ENCODE data around the gene ZBTB7C. TPM values are rescaled to one million over a fixed set of nuclear protein-coding genes. Genes with fewer than 3 reads are reported as not detected.

The ZBTB7C gene
- total and polyA plus RNA-seq, 2 donors (not counting 1 experiment from before 2014, with no cell fraction given), result not detected

DNA sequence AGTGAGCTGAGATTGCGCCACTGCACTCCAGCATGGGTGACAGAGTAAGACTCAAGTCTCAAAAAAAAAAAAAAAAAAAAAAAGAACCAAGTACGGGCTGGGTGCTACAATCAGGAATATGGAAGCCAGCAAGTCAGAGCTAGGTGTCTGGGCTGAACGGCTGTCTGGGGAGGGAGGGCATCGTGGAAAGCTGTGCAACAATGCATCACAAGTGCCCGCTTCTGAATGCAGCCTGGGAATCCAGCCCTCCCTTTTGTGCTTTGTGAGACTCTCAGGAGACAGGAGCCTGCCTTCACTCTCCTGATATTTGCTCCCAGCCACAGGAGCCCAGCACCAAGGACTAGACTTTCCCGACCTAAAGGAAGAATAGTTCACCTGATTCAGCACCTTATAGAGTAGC, 353.8 kb downstream of the ZBTB7C start:
- ChIA-PET POLR2A (no interaction called here), CTCF (no interaction called here)
- Histone ChIP-seq H3K27me3 (replicated peaks in 1 of 4; ENCODE audit: control extremely low read depth in 1 of 4, control insufficient read depth in 3 of 4, insufficient read depth in 4 of 4, low read length in 3 of 4) (peaks cover 0 to 35% (median 9%) of the 10 kb centered on the region in 4 experiments), H3K79me2 (ENCODE audit: control insufficient read depth, insufficient read depth, low read length) (no peaks in the 10 kb centered on the region), H3K27ac (ENCODE audit: low read length in 2 of 2) (no peak overlapping the region), H2AFZ (ENCODE audit: insufficient read depth, low read depth, low read length, poor library complexity, severe bottlenecking) (no peak overlapping the region), H3K36me3 (replicated peaks in 1 of 2; ENCODE audit: control extremely low read depth in 1 of 2, control insufficient read depth in 1 of 2, extremely low read depth in 1 of 2, insufficient read depth in 2 of 2, low read length in 1 of 2) (no peaks in the 10 kb centered on the region), H3K4me2 (replicated peaks; ENCODE audit: low read depth, low read length, poor library complexity, severe bottlenecking) (no peak overlapping the region), H3K4me1 (ENCODE audit: control insufficient read depth in 2 of 2, insufficient read depth in 2 of 2, low read length in 2 of 2) (no peaks in the 10 kb centered on the region), H3K4me3 (ENCODE audit: control extremely low read depth in 1 of 5, extremely low read depth in 1 of 5, insufficient read depth in 1 of 5, low read depth in 2 of 5, low read length in 4 of 5) (no peak overlapping the region), H3K9ac (ENCODE audit: low read length) (no peak overlapping the region), H3K9me3 (ENCODE audit: control extremely low read depth in 1 of 3, control insufficient read depth in 2 of 3, insufficient read depth in 1 of 3, low read length in 2 of 3) (peaks cover 0 to 3% (median 0%) of the 10 kb centered on the region in 3 donors), H4K20me1 (ENCODE audit: control insufficient read depth, insufficient read depth, low read length, poor library complexity, severe bottlenecking) (no peaks in the 10 kb centered on the region)
- DNase-seq (no peak), ATAC-seq (ENCODE audit: low read depth) (no peak)
- TF ChIP-seq EZH2 (IDR thresholded peaks at IDR 0.05; ENCODE audit: borderline replicate concordance, insufficient read depth, low read depth, low read length, poor library complexity, severe bottlenecking), result no peak
- TF ChIP-seq, protein P1, sequence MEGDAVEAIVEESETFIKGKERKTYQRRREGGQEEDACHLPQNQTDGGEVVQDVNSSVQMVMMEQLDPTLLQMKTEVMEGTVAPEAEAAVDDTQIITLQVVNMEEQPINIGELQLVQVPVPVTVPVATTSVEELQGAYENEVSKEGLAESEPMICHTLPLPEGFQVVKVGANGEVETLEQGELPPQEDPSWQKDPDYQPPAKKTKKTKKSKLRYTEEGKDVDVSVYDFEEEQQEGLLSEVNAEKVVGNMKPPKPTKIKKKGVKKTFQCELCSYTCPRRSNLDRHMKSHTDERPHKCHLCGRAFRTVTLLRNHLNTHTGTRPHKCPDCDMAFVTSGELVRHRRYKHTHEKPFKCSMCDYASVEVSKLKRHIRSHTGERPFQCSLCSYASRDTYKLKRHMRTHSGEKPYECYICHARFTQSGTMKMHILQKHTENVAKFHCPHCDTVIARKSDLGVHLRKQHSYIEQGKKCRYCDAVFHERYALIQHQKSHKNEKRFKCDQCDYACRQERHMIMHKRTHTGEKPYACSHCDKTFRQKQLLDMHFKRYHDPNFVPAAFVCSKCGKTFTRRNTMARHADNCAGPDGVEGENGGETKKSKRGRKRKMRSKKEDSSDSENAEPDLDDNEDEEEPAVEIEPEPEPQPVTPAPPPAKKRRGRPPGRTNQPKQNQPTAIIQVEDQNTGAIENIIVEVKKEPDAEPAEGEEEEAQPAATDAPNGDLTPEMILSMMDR (IDR thresholded peaks at IDR 0.05), result no peak
- H3K27ac Mint-ChIP-seq, result no peak overlapping the region
- H3K9me3 Mint-ChIP-seq (ENCODE audit: insufficient read depth), result no peaks in the 10 kb centered on the region
- H3K27me3 Mint-ChIP-seq, result peaks cover 53% of the 10 kb centered on the region
- H3K4me3 Mint-ChIP-seq, result no peak overlapping the region
- 79% methylated on average over 6 of the region's 6 CpGs for WGBS (ENCODE audit: insufficient coverage)
- H3K4me1 Mint-ChIP-seq, result no peaks in the 10 kb centered on the region
- intact Hi-C loops (cut with micrococcal nuclease), result no loop called here

DNA sequence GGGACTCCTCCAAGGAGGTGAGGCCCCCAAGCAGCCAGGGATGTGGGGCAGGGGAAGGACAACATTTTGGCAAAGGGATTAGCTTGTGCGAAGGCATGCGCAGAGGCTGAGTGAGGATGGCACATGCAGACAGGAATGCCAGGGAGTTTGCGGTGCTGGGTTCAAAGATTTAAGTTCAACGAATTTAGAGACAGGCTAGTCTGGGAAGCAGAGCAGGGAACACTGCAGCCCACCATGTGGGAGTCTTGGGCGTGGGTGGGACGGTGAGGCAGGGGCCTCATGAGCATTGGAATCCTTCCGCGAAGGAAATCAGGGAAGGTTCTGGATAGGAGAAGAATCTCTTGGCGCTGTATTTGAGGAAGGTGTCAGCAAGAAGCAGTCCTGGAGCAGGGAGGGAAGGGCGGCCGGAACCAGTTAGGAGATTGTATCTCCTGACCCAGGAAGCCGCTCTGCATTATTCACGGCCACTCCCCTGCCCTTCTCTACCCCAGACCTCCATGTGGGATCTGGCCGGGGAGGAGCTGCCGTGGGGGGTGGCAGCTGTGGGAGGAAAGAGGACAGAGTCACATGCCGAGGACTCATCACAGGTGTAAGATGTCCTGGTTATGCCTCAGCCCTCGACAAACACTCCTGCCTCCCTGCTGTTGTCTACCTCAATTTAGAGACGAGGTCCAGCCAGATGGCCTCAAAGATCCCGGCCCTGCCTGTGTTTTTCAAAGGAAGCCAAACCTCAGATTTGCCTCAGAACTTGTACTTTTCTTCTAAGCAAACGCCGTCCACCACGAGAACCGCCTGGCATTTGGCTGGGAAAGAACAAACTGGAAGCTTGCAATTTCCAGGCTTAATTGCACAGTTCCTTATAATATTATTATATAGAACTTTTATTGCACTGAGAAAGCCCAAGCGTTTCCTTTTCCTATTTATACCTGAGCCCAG, 355.0 kb downstream of the ZBTB7C start:
- no peak overlapping the region for H3K27ac ChIP-seq (ENCODE audit: low read length in 2 of 2)
- H3K4me1 ChIP-seq (ENCODE audit: control insufficient read depth in 2 of 2, insufficient read depth in 2 of 2, low read length in 2 of 2), result no peaks in the 10 kb centered on the region
- H3K9ac ChIP-seq (ENCODE audit: low read length), result no peak overlapping the region
- no peak overlapping the region for H3K4me2 ChIP-seq (replicated peaks; ENCODE audit: low read depth, low read length, poor library complexity, severe bottlenecking)
- Mint-ChIP-seq H3K9me3 (ENCODE audit: insufficient read depth) (no peaks in the 10 kb centered on the region), H3K4me1 (no peaks in the 10 kb centered on the region), H3K27ac (no peak overlapping the region), H3K27me3 (peaks cover 43% of the 10 kb centered on the region), H3K4me3 (no peak overlapping the region)
- WGBS (ENCODE audit: insufficient coverage), result 64% methylated on average over 18 of the region's 24 CpGs
- intact Hi-C loops (cut with micrococcal nuclease), result no loop called here
- peaks cover 0 to 26% (median 5%) of the 10 kb centered on the region in 4 experiments for H3K27me3 ChIP-seq (replicated peaks in 1 of 4; ENCODE audit: control extremely low read depth in 1 of 4, control insufficient read depth in 3 of 4, insufficient read depth in 4 of 4, low read length in 3 of 4)
- POLR2A ChIA-PET, result no interaction called here
- peaks cover 0 to 6% (median 0%) of the 10 kb centered on the region in 3 donors for H3K9me3 ChIP-seq (ENCODE audit: control extremely low read depth in 1 of 3, control insufficient read depth in 2 of 3, insufficient read depth in 1 of 3, low read length in 2 of 3)
- no peak overlapping the region for H3K4me3 ChIP-seq (ENCODE audit: control extremely low read depth in 1 of 5, extremely low read depth in 1 of 5, insufficient read depth in 1 of 5, low read depth in 2 of 5, low read length in 4 of 5)
- ATAC-seq (ENCODE audit: low read depth) (no peak), DNase-seq (no peak)
- no peaks in the 10 kb centered on the region for H3K79me2 ChIP-seq (ENCODE audit: control insufficient read depth, insufficient read depth, low read length)
- no peak overlapping the region for H2AFZ ChIP-seq (ENCODE audit: insufficient read depth, low read depth, low read length, poor library complexity, severe bottlenecking)
- no peaks in the 10 kb centered on the region for H4K20me1 ChIP-seq (ENCODE audit: control insufficient read depth, insufficient read depth, low read length, poor library complexity, severe bottlenecking)
- H3K36me3 ChIP-seq (replicated peaks in 1 of 2; ENCODE audit: control extremely low read depth in 1 of 2, control insufficient read depth in 1 of 2, extremely low read depth in 1 of 2, insufficient read depth in 2 of 2, low read length in 1 of 2), result no peaks in the 10 kb centered on the region
- TF ChIP-seq, protein P1 (IDR thresholded peaks at IDR 0.05), result no peak
- no peak for TF ChIP-seq EZH2 (IDR thresholded peaks at IDR 0.05; ENCODE audit: borderline replicate concordance, insufficient read depth, low read depth, low read length, poor library complexity, severe bottlenecking)
- CTCF ChIA-PET, result no interaction called here

All from B cell (primary cell).